SK-N-SH treated with all-trans-retinoic acid at 6 μM for 48 hours (cell line): ENCODE data around the gene DCAF15.

ENCODE experiments used
- ATAC-seq: fragments of 200-7000 bp; cut with Tn5 transposase; 3 replicates; pipeline ENCODE4 v1.9.1; 2020; ENCODE audit warnings: mild to moderate bottlenecking, moderate library complexity
- BACH2 ChIP-seq: fragments of 250-450 bp; sonication (Bioruptor Pico); IDR thresholded peaks from 2 replicates; pipeline ENCODE4 v1.9.0; 2021; ENCODE audit warnings: mild to moderate bottlenecking, borderline replicate concordance
- CREB5 ChIP-seq: fragments of 250-450 bp; sonication (Bioruptor Pico); IDR thresholded peaks from 2 replicates; pipeline ENCODE4 v1.5.1; 2020; ENCODE audit warnings: low read depth, mild to moderate bottlenecking, moderate library complexity
- CSDC2 ChIP-seq: fragments of 250-450 bp; sonication (Bioruptor Pico); IDR thresholded peaks from 2 replicates; pipeline ENCODE4 v1.5.0; 2020; ENCODE audit warnings: mild to moderate bottlenecking, moderate library complexity
- CSRNP3 ChIP-seq: fragments of 250-450 bp; sonication (Bioruptor Pico); IDR thresholded peaks from 2 replicates; pipeline ENCODE4 v1.5.1; 2021; ENCODE audit warnings: mild to moderate bottlenecking, moderate library complexity
- ESRRG ChIP-seq: fragments of 250-450 bp; sonication (Bioruptor Pico); IDR thresholded peaks from 2 replicates; pipeline ENCODE4 v1.6.1; 2021; ENCODE audit warnings: mild to moderate bottlenecking
- GLIS3 ChIP-seq: fragments of 250-450 bp; sonication (Bioruptor Pico); IDR thresholded peaks from 2 replicates; pipeline ENCODE4 v1.5.0; 2020; ENCODE audit warnings: mild to moderate bottlenecking, moderate library complexity
- ISL1 ChIP-seq: fragments of 250-450 bp; sonication (Bioruptor Pico); IDR thresholded peaks from 2 replicates; pipeline ENCODE4 v2.1.2; 2022; ENCODE audit warnings: mild to moderate bottlenecking, moderate library complexity
- OSR1 ChIP-seq: fragments of 250-450 bp; sonication (Bioruptor Pico); IDR thresholded peaks from 2 replicates; pipeline ENCODE4 v1.8.0; 2022; ENCODE audit warnings: moderate library complexity, mild to moderate bottlenecking, inconsistent platforms
- PATZ1 ChIP-seq: fragments of 250-450 bp; sonication (Bioruptor Pico); IDR thresholded peaks from 2 replicates; pipeline ENCODE4 v1.8.0; 2020; ENCODE audit warnings: mild to moderate bottlenecking, moderate library complexity, borderline replicate concordance
- POU6F1 ChIP-seq: fragments of 250-450 bp; sonication (Bioruptor Pico); IDR thresholded peaks from 2 replicates; pipeline ENCODE4 v1.8.0; 2021; ENCODE audit warnings: low read depth, mild to moderate bottlenecking, moderate library complexity, borderline replicate concordance
- PPARA ChIP-seq: fragments of 250-450 bp; sonication (Bioruptor Pico); IDR thresholded peaks from 2 replicates; pipeline ENCODE4 v1.5.0; 2020; ENCODE audit warnings: mild to moderate bottlenecking, borderline replicate concordance
- RARB ChIP-seq: fragments of 250-450 bp; sonication (Bioruptor Pico); IDR thresholded peaks from 2 replicates; pipeline ENCODE4 v1.8.0; 2021; ENCODE audit warnings: mild to moderate bottlenecking, moderate library complexity
- SNAI2 ChIP-seq: fragments of 250-450 bp; sonication (Bioruptor Pico); IDR thresholded peaks from 2 replicates; pipeline ENCODE4 v1.5.0; 2020; ENCODE audit warnings: mild to moderate bottlenecking, moderate library complexity
- TCF4 ChIP-seq: fragments of 250-450 bp; sonication (Bioruptor Pico); IDR thresholded peaks from 2 replicates; pipeline ENCODE4 v1.8.0; 2021; ENCODE audit warnings: mild to moderate bottlenecking, moderate library complexity, borderline replicate concordance
- TOX ChIP-seq: fragments of 250-450 bp; sonication (Bioruptor Pico); IDR thresholded peaks from 2 replicates; pipeline ENCODE4 v1.8.0; 2021; ENCODE audit warnings: mild to moderate bottlenecking, moderate library complexity, borderline replicate concordance
- TSHZ2 ChIP-seq: fragments of 250-450 bp; sonication (Bioruptor Pico); IDR thresholded peaks from 2 replicates; pipeline ENCODE4 v1.5.0; 2020; ENCODE audit warnings: mild to moderate bottlenecking, moderate library complexity
- ZC3H10 ChIP-seq: fragments of 250-450 bp; sonication (Bioruptor Pico); IDR thresholded peaks from 2 replicates; pipeline ENCODE4 v1.5.1; 2021; ENCODE audit warnings: mild to moderate bottlenecking, moderate library complexity
- ZFP3 ChIP-seq: fragments of 250-450 bp; sonication (Bioruptor Pico); IDR thresholded peaks from 2 replicates; pipeline ENCODE4 v1.5.0; 2020; ENCODE audit warnings: mild to moderate bottlenecking, moderate library complexity
- ZFP30 ChIP-seq: fragments of 450-650 bp; formaldehyde crosslinking; IDR thresholded peaks from 2 replicates; pipeline ENCODE4 v1.5.0; 2022; ENCODE audit warnings: mild to moderate bottlenecking, moderate library complexity
- ZNF565 ChIP-seq: fragments of 450-650 bp; formaldehyde crosslinking; conservative IDR thresholded peaks from 2 replicates; pipeline ENCODE4 v1.5.0; 2020; ENCODE audit warnings: low read depth, mild to moderate bottlenecking, moderate library complexity
- ZNF70 ChIP-seq: fragments of 450-650 bp; formaldehyde crosslinking; IDR thresholded peaks from 2 replicates; pipeline ENCODE4 v1.5.0; 2020; ENCODE audit warnings: mild to moderate bottlenecking, moderate library complexity
- ZNF8 ChIP-seq: fragments of 450-650 bp; formaldehyde crosslinking; IDR thresholded peaks from 2 replicates; pipeline ENCODE4 v1.5.0; 2020; ENCODE audit warnings: mild to moderate bottlenecking, moderate library complexity

Gene DCAF15

GRCh38 chr19:13981467-13981866 is 29.2 kb downstream of the DCAF15 start (continued):
- no peak for TF ChIP-seq CSRNP3 (CRISPR knock-in tag)
- TF ChIP-seq RARB (CRISPR knock-in tag): no peak
- TF ChIP-seq TCF4: no peak
- no peak for TF ChIP-seq PPARA (CRISPR knock-in tag)
- TF ChIP-seq ZC3H10: no peak
- no peak for TF ChIP-seq TOX

GRCh38 chr19:13981988-13982501 is 29.7 kb downstream of the DCAF15 start:
- ATAC-seq: no peak
- TF ChIP-seq POU6F1 (CRISPR knock-in tag) (no peak), ZNF70 (CRISPR knock-in tag) (no peak), BACH2 (CRISPR knock-in tag) (no peak), TOX (no peak), PPARA (CRISPR knock-in tag) (no peak), ZFP30 (CRISPR knock-in tag) (no peak), ZNF8 (CRISPR knock-in tag) (no peak), ZFP3 (CRISPR knock-in tag) (no peak), ISL1 (CRISPR knock-in tag) (no peak), GLIS3 (CRISPR knock-in tag) (no peak), PATZ1 (CRISPR knock-in tag) (no peak), SNAI2 (CRISPR knock-in tag) (no peak), CREB5 (no peak), RARB (CRISPR knock-in tag) (no peak), ZC3H10 (no peak)

GRCh38 chr19:13982773-13983172 is 30.5 kb downstream of the DCAF15 start:
- ATAC-seq: no peak
- no peak for TF ChIP-seq TCF4
- no peak for TF ChIP-seq RARB (CRISPR knock-in tag)
- TF ChIP-seq ZNF565 (CRISPR knock-in tag): no peak
- TF ChIP-seq GLIS3 (CRISPR knock-in tag): no peak
- no peak for TF ChIP-seq TSHZ2 (CRISPR knock-in tag)
- TF ChIP-seq ZNF70 (CRISPR knock-in tag): no peak
- TF ChIP-seq SNAI2 (CRISPR knock-in tag): no peak
- no peak for TF ChIP-seq BACH2 (CRISPR knock-in tag)
- TF ChIP-seq ZNF8 (CRISPR knock-in tag): no peak
- no peak for TF ChIP-seq TOX
- TF ChIP-seq PPARA (CRISPR knock-in tag): no peak
- no peak for TF ChIP-seq OSR1
- TF ChIP-seq CSRNP3 (CRISPR knock-in tag): no peak
- TF ChIP-seq ZC3H10: no peak
- no peak for TF ChIP-seq ZFP30 (CRISPR knock-in tag)
- no peak for TF ChIP-seq POU6F1 (CRISPR knock-in tag)
- TF ChIP-seq PATZ1 (CRISPR knock-in tag): no peak
- TF ChIP-seq ZFP3 (CRISPR knock-in tag): no peak
- TF ChIP-seq CSDC2 (CRISPR knock-in tag): no peak
- no peak for TF ChIP-seq ESRRG (CRISPR knock-in tag)
